ENCODE results near the gene EHD1.

DNA sequence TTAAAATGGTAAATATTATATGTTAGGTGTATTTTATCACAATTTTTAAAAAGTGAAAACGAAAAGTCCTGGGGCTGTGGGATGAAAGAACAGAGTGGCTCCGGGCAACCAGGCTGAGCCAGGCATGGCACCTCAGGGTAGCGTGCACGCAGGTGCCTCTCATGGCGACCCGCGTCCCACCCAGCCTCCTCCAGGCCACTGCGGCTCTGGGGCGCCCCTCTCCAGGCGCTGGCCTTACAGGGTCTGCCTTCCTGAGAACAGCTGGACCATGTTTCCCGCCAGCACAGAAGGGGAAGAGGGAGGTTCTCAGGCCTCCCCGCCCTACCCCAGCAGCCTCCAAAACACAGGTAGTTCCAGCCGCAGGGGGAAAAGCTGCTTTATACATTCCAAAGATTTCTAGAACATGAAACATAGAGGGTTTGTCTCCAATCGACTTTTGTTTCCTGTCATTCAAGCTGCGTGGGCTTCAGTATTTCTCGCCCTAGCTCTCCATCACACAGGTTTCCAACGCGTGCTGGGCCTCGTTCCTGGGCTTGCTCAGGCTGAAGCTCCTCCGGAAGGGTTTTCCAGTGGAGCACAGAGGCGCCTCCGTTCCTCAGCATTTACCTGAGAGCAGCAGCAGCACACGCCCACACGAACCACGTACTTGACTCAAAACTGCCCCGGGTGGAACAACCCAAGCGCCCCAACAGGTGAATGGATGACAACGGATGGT is 10.5 kb downstream of the EHD1 start:
- TF ChIP-seq, protein P1, sequence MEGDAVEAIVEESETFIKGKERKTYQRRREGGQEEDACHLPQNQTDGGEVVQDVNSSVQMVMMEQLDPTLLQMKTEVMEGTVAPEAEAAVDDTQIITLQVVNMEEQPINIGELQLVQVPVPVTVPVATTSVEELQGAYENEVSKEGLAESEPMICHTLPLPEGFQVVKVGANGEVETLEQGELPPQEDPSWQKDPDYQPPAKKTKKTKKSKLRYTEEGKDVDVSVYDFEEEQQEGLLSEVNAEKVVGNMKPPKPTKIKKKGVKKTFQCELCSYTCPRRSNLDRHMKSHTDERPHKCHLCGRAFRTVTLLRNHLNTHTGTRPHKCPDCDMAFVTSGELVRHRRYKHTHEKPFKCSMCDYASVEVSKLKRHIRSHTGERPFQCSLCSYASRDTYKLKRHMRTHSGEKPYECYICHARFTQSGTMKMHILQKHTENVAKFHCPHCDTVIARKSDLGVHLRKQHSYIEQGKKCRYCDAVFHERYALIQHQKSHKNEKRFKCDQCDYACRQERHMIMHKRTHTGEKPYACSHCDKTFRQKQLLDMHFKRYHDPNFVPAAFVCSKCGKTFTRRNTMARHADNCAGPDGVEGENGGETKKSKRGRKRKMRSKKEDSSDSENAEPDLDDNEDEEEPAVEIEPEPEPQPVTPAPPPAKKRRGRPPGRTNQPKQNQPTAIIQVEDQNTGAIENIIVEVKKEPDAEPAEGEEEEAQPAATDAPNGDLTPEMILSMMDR (IDR thresholded peaks at IDR 0.05; ENCODE audit: insufficient read depth, low read length, poor library complexity, severe bottlenecking): no peak
- no peak for TF ChIP-seq EZH2phosphoT487 (conservative IDR thresholded peaks at IDR 0.05; ENCODE audit: low read length)

Measured in SU-DHL-6 (cell line).